OCI-M2 (cell line): ENCODE measurements around the gene HOXA10.

Source experiments
- DNase-seq: peaks from one replicate; lab custom pipeline; 2025; ENCODE audit not compliant: unreplicated experiment; lab: John Stamatoyannopoulos, UW

HOXA10 gene

GRCh38 chr7:27180431-27181420, 6.6 kb upstream of the HOXA10 start:
- no peak for DNase-seq

GRCh38 chr7:27179503-27180430, 5.6 kb upstream of the HOXA10 start:
- no peak for DNase-seq

GRCh38 chr7:27179030-27179429, 4.9 kb upstream of the HOXA10 start:
- no peak for DNase-seq

- DNase-seq, result no peak
Observed at GRCh38 chr7:27178366-27178765, 4.2 kb upstream of the HOXA10 start.

GRCh38 chr7:27177795-27178320, 3.7 kb upstream of the HOXA10 start:
- DNase-seq, result no peak

- no peak for DNase-seq
Observed at GRCh38 chr7:27176962-27177794, 3.1 kb upstream of the HOXA10 start.

GRCh38 chr7:27176524-27176845, 2.4 kb upstream of the HOXA10 start:
- no peak for DNase-seq

- no peak for DNase-seq
Observed at GRCh38 chr7:27175626-27176523, 1.8 kb upstream of the HOXA10 start.

- DNase-seq, result no peak
Observed at GRCh38 chr7:27174874-27175625, 930 bp upstream of the HOXA10 start.

- no peak for DNase-seq
Observed at GRCh38 chr7:27173511-27173955, 587 bp downstream of the HOXA10 start.

- no peak for DNase-seq
Observed at GRCh38 chr7:27172823-27173510, 1.2 kb downstream of the HOXA10 start.

GRCh38 chr7:27172315-27172774, 1.8 kb downstream of the HOXA10 start:
- no peak for DNase-seq

- no peak for DNase-seq
Observed at GRCh38 chr7:27171637-27172314, 2.3 kb downstream of the HOXA10 start.

- no peak for DNase-seq
Observed at GRCh38 chr7:27171325-27171636, 2.8 kb downstream of the HOXA10 start.

- DNase-seq, result no peak
Observed at GRCh38 chr7:27170426-27171324, 3.4 kb downstream of the HOXA10 start.

- DNase-seq, result no peak
Observed at GRCh38 chr7:27169658-27170425, 4.3 kb downstream of the HOXA10 start.
